Measurements from ENCODE around the gene PRKCA. TPM values are rescaled to one million over a fixed set of nuclear protein-coding genes. Genes with fewer than 3 reads are reported as not detected.

The PRKCA gene
- total RNA-seq, 2 donors from 2014 or later: 84.9 to 93.9 TPM

DNA sequence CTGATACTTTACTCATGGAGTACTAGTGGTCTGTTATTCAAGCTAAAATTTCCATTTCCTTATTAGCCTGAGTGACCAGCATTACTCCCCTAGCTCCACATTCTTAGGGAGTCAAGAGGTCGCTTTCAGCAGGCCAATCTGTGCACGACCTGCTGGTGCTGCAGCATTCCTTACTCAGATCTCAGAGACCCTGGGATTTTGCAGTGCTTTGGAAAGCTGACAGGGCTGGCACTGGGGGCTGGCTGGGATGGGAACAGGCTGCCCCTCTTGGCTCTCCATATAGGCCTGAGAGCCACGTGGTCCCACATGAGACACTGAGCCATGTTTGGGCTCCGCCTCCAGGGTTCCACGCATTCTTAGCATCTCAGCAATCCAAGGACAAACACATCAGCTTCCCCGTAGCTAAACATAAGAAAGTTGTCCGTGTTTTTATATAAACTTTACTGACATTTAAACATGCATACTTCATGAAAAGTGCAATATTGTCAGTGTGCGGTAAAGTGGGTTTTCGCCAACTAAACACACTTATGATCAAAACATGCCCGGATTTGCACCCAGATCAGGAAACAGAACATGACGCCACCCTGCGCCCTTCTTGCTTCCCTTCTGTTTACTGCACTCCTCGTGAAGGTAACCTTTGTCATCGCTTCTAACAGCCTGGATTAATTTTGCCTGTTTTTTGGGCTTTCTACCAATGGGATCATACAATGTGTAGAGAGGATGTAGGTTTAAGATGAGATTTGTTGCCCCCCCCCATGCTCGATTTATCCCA, 278.0 kb downstream of the PRKCA start:
- no peak for DNase-seq
- H3K9me3 ChIP-seq (ENCODE audit: control insufficient read depth, low read length, poor library complexity, severe bottlenecking): no peaks in the 10 kb centered on the region
- no peak overlapping the region for H3K27ac Mint-ChIP-seq
- no peaks in the 10 kb centered on the region for H3K36me3 Mint-ChIP-seq (ENCODE audit: low read depth)
- ATAC-seq: no peak
- no peak overlapping the region for H3K4me3 Mint-ChIP-seq
- H3K4me1 Mint-ChIP-seq: peaks cover 17% of the 10 kb centered on the region
- no peaks in the 10 kb centered on the region for H3K27me3 Mint-ChIP-seq

GRCh38 chr17:66580956-66581391, 278.6 kb downstream of the PRKCA start:
- DNase-seq (no peak), ATAC-seq (no peak)
- Mint-ChIP-seq H3K4me3 (no peak overlapping the region), H3K27me3 (no peaks in the 10 kb centered on the region), H3K27ac (no peak overlapping the region), H3K4me1 (peaks cover 16% of the 10 kb centered on the region), H3K36me3 (ENCODE audit: low read depth) (no peaks in the 10 kb centered on the region)
- H3K9me3 ChIP-seq (ENCODE audit: control insufficient read depth, low read length, poor library complexity, severe bottlenecking): no peaks in the 10 kb centered on the region

DNA sequence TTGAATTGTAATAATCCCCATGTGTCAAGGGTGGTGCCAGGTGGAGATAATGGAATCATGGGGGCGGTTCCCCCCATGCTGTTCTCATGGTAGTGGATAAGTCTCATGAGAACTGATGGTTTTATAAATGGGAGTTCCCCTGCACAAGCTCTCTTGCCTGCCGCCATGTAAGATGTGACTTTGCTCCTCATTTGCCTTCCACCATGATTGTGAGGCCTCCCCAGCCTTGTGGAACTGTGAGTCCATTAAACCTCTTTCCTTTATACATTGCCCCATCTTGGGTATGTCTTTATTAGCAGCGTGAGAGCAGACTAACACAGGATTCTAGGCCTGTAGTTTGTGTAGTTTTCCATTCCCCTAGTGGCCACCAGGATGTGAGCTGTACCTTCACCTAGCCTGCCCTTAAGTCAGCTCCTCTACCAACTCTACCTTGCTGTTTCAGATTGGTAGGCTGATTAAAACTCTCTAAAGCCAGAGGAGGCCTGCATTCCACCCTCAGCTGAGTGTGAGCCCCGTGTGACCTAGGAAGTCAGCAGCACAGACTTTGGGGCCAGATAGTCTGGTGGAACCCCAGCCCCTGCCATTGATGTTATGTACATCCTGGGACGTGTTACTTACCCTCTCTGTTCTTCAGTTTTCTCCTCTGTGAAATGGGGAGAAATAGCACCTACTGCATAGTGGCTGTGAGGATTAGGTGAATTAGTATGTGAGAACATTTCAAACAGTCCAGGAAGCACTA, 280.1 kb downstream of the PRKCA start:
- no peaks in the 10 kb centered on the region for H3K27me3 Mint-ChIP-seq
- no peaks in the 10 kb centered on the region for H3K36me3 Mint-ChIP-seq (ENCODE audit: low read depth)
- no peak for DNase-seq
- no peak for ATAC-seq
- H3K4me1 Mint-ChIP-seq: peaks cover 16% of the 10 kb centered on the region
- H3K9me3 ChIP-seq (ENCODE audit: control insufficient read depth, low read length, poor library complexity, severe bottlenecking): no peaks in the 10 kb centered on the region
- no peak overlapping the region for H3K27ac Mint-ChIP-seq
- no peak overlapping the region for H3K4me3 Mint-ChIP-seq

GRCh38 chr17:66583112-66583748, 280.8 kb downstream of the PRKCA start:
- Mint-ChIP-seq H3K27me3 (no peaks in the 10 kb centered on the region), H3K27ac (no peak overlapping the region), H3K36me3 (ENCODE audit: low read depth) (no peaks in the 10 kb centered on the region), H3K4me1 (peaks cover 21% of the 10 kb centered on the region), H3K4me3 (no peak overlapping the region)
- ATAC-seq (no peak), DNase-seq (no peak)
- H3K9me3 ChIP-seq (ENCODE audit: control insufficient read depth, low read length, poor library complexity, severe bottlenecking): no peaks in the 10 kb centered on the region

DNA sequence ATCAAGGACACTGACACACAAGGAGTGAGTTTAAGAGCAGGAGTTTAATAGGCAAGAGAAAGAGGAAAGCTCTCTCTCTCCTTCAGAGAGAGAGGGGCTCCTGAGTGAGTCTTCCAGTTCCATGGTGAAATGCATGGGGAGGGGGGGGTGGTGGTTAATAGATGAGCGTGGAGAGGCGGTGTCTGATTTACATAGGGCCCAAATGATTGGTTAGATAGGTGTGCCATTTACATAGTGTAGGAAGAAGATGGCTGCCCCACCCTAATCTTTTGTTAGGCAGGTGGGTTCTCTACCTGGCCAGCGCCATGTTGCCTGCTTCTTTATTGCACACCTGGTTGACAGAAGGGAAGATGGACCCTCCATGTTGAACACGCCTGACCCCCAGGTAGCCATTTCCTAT, 282.5 kb downstream of the PRKCA start:
- Mint-ChIP-seq H3K36me3 (ENCODE audit: low read depth) (no peaks in the 10 kb centered on the region), H3K27me3 (no peaks in the 10 kb centered on the region), H3K4me1 (peaks cover 10% of the 10 kb centered on the region), H3K27ac (no peak overlapping the region), H3K4me3 (no peak overlapping the region)
- no peak for ATAC-seq
- DNase-seq: no peak
- no peaks in the 10 kb centered on the region for H3K9me3 ChIP-seq (ENCODE audit: control insufficient read depth, low read length, poor library complexity, severe bottlenecking)

- H3K4me1 Mint-ChIP-seq: peaks cover 10% of the 10 kb centered on the region
- H3K27ac Mint-ChIP-seq: no peak overlapping the region
- H3K27me3 Mint-ChIP-seq: no peaks in the 10 kb centered on the region
- no peak overlapping the region for H3K4me3 Mint-ChIP-seq
- no peak for DNase-seq
- no peaks in the 10 kb centered on the region for H3K36me3 Mint-ChIP-seq (ENCODE audit: low read depth)
- no peaks in the 10 kb centered on the region for H3K9me3 ChIP-seq (ENCODE audit: control insufficient read depth, low read length, poor library complexity, severe bottlenecking)
- ATAC-seq: no peak
These were observed 283.1 kb downstream of the PRKCA start for GRCh38 chr17:66585472-66585871.

DNA sequence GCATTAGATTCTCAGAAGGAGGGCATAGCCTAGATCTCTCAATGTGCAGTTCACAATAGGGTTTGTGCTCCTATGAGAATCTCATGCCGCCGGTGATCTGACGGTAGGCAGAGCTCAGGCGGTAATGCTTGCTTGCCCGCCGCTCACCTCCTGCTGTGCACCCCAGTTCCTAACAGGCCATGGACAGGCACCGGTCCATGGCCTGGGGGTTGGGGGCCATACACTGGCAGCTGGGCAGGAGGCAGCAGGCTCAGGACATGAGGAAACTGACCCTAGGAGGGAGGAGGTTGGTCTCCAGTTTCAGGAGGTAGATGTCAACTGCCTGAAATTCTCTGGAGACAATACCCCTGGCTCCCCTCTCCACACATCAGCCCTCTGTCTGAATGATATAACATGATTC, 287.5 kb downstream of the PRKCA start:
- H3K27ac Mint-ChIP-seq: no peak overlapping the region
- no peaks in the 10 kb centered on the region for H3K27me3 Mint-ChIP-seq
- no peaks in the 10 kb centered on the region for H3K9me3 ChIP-seq (ENCODE audit: control insufficient read depth, low read length, poor library complexity, severe bottlenecking)
- no peak overlapping the region for H3K4me3 Mint-ChIP-seq
- H3K36me3 Mint-ChIP-seq (ENCODE audit: low read depth): peaks cover 3% of the 10 kb centered on the region
- H3K4me1 Mint-ChIP-seq: peaks cover 14% of the 10 kb centered on the region
- no peak for ATAC-seq
- no peak for DNase-seq

DNA sequence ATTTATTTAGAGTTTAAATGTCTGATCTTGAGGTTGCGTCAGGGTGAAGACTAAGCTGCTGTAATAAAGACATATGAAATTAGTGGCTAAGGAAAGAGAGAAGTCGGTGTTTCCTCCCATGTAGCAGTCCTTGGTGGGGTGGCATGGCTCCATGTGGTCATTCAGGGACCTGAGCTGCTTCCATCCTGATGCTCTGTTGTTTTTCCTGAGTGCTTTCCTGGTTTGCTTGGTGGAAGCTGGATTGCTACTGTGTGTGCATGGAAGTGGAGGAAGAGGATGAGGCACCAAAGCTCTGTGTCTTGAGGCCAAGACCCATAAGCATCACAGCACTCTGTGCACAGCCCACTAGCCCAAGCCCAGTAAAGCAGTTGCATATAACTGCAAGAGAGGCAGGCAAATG, 290.7 kb downstream of the PRKCA start:
- Mint-ChIP-seq H3K36me3 (ENCODE audit: low read depth) (peaks cover 5% of the 10 kb centered on the region), H3K27me3 (no peaks in the 10 kb centered on the region), H3K27ac (no peak overlapping the region), H3K4me3 (no peak overlapping the region), H3K4me1 (peaks cover 8% of the 10 kb centered on the region)
- no peaks in the 10 kb centered on the region for H3K9me3 ChIP-seq (ENCODE audit: control insufficient read depth, low read length, poor library complexity, severe bottlenecking)
- DNase-seq (no peak), ATAC-seq (no peak)

- no peaks in the 10 kb centered on the region for H3K9me3 ChIP-seq (ENCODE audit: control insufficient read depth, low read length, poor library complexity, severe bottlenecking)
- ATAC-seq (no peak), DNase-seq (no peak)
- Mint-ChIP-seq H3K27ac (no peak overlapping the region), H3K36me3 (ENCODE audit: low read depth) (peaks cover 5% of the 10 kb centered on the region), H3K4me3 (no peak overlapping the region), H3K27me3 (no peaks in the 10 kb centered on the region), H3K4me1 (peaks cover 7% of the 10 kb centered on the region)
These were observed 293.5 kb downstream of the PRKCA start for GRCh38 chr17:66595893-66596292.

DNA sequence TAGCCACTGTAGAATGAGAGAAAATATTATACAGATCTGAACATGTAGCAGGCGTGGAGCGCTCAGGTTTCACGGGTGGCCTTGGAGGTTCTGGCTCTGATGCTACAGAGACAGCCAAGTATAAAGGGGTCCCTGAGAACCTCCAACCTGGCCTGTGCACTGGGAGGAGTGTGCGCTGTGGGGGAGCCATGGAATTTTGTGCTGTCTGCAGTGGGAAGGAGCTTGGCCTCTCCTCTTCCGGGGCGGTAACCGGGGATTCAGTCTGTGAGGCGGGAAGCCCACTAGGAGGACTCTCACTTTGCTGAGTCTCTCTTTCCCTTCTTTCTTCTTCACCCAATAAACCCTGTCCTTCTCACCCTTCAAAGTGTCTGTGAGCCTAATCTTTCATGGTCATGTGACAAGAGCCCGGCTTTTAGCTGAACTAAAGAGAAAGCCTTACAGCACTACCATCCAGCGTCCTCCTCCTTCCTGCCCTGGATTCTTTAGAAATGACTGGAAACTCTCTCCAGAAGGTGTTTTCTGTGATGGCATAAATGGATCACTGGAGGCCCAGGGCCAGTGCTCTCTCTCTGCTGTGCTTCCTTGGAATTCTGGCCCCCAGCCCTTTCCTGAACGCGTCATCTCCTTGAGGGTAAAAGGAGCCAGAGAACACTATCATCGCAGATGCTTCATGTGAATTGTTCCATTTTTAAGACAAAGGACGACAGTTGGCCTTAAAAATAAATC, 300.4 kb downstream of the PRKCA start:
- no peak overlapping the region for H3K27ac Mint-ChIP-seq
- peaks cover 16% of the 10 kb centered on the region for H3K4me1 Mint-ChIP-seq
- H3K27me3 Mint-ChIP-seq: no peaks in the 10 kb centered on the region
- DNase-seq: no peak
- H3K4me3 Mint-ChIP-seq: no peak overlapping the region
- no peaks in the 10 kb centered on the region for H3K9me3 ChIP-seq (ENCODE audit: control insufficient read depth, low read length, poor library complexity, severe bottlenecking)
- H3K36me3 Mint-ChIP-seq (ENCODE audit: low read depth): no peaks in the 10 kb centered on the region
- ATAC-seq: no peak

DNA sequence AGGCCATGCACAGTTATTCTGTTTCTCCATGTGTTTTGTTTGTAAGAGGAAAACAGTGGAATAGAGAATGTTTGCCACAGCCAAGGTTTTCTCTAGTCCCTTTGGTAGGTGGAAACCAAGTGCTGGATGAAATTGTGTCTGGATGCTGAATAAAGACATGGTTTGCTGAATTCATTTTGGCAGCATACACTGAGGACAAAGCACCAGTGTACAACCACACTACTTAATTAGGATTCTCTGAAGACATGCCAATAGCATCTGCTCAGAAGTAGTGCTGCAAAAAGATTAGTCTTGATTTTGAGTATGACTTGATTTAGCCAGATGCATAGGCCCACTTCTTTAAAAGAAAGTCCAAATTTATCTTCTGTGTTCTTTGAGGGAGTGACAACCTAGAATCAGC, 302.0 kb downstream of the PRKCA start:
- no peak overlapping the region for H3K27ac Mint-ChIP-seq
- DNase-seq: no peak

GRCh38 chr17:66605541-66605940, 303.1 kb downstream of the PRKCA start:
- no peaks in the 10 kb centered on the region for H3K9me3 ChIP-seq (ENCODE audit: control insufficient read depth, low read length, poor library complexity, severe bottlenecking)
- H3K4me1 Mint-ChIP-seq: peaks cover 16% of the 10 kb centered on the region
- no peak overlapping the region for H3K27ac Mint-ChIP-seq
- no peak for ATAC-seq
- H3K4me3 Mint-ChIP-seq: no peak overlapping the region
- no peak for DNase-seq
- no peaks in the 10 kb centered on the region for H3K36me3 Mint-ChIP-seq (ENCODE audit: low read depth)
- H3K27me3 Mint-ChIP-seq: no peaks in the 10 kb centered on the region

More for the DNA sequence above, 302.0 kb downstream of the PRKCA start:
- H3K9me3 ChIP-seq (ENCODE audit: control insufficient read depth, low read length, poor library complexity, severe bottlenecking): no peaks in the 10 kb centered on the region
- Mint-ChIP-seq H3K4me1 (peaks cover 16% of the 10 kb centered on the region), H3K27me3 (no peaks in the 10 kb centered on the region), H3K4me3 (no peak overlapping the region), H3K36me3 (ENCODE audit: low read depth) (no peaks in the 10 kb centered on the region)
- ATAC-seq: no peak

All from T-helper 17 cell (primary cell).